Stomach smooth muscle (tissue), 2 donors: ENCODE data around the gene MAPK8IP3.

Source experiments
- H3K27ac ChIP-seq: one replicate; pipeline ENCODE4 v1.7.0; 2013; ENCODE audit warnings: mild to moderate bottlenecking, low read length, inconsistent platforms
- H3K27me3 ChIP-seq, 2 donors: one replicate each; pipeline ENCODE4 v1.7.0; 2013; ENCODE audit warnings: low read length in 2 of 2; ENCODE audit not compliant: insufficient read depth in 2 of 2, control insufficient read depth in 1 of 2
- H3K36me3 ChIP-seq, 2 donors: one replicate each; pipeline ENCODE4 v1.7.0; 2013; ENCODE audit warnings: low read length in 2 of 2; ENCODE audit not compliant: control insufficient read depth in 2 of 2, insufficient read depth in 2 of 2
- H3K4me1 ChIP-seq: one replicate; pipeline ENCODE4 v1.7.0; 2013; ENCODE audit warnings: low read length; ENCODE audit not compliant: control insufficient read depth, insufficient read depth
- H3K4me3 ChIP-seq, 2 donors: one replicate each; pipeline ENCODE4 v1.7.0; 2013; ENCODE audit warnings: low read length in 2 of 2
- H3K9ac ChIP-seq, 2 donors: one replicate each; pipeline ENCODE4 v1.7.0; 2013; ENCODE audit warnings: low read length in 2 of 2, mild to moderate bottlenecking in 1 of 2
- H3K9me3 ChIP-seq, 2 donors: one replicate each; pipeline ENCODE4 v1.7.0; 2013; ENCODE audit warnings: low read length in 2 of 2; ENCODE audit not compliant: control insufficient read depth in 2 of 2
- donor health status: healthy.
- donor health status: Pancreatic carcinoma.

The MAPK8IP3 gene

DNA sequence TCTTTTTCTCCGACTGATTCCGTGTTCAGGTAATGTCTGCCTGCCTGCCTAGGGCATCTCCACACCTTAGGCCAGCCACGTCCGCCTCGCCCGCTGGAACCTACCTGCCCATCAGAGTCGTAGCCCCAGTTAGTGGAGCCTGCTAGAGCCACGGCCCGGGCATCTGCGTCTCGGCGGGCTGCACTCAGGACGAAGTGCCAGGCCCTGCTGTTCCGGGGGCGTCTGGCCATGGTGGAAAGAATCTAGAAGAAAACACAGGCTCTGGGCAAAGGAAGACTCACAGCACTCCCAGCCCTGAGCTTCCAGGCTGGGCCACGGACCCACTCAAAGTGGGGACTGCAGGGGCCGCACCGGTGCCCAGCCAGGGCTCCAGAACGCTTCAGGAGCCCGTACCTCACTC, 75.3 kb downstream of the MAPK8IP3 start:
- Histone ChIP-seq H3K9me3 (no peaks in the 10 kb centered on the region), H3K4me1 (peaks cover 39% of the 10 kb centered on the region), H3K4me3 (peak overlapping the region; percentile 75 to 82), H3K36me3 (peaks cover 3 to 22% of the 10 kb centered on the region in 2 donors), H3K9ac (peak overlapping the region; percentile 57 to 74), H3K27ac (no peak overlapping the region), H3K27me3 (no peaks in the 10 kb centered on the region)

DNA sequence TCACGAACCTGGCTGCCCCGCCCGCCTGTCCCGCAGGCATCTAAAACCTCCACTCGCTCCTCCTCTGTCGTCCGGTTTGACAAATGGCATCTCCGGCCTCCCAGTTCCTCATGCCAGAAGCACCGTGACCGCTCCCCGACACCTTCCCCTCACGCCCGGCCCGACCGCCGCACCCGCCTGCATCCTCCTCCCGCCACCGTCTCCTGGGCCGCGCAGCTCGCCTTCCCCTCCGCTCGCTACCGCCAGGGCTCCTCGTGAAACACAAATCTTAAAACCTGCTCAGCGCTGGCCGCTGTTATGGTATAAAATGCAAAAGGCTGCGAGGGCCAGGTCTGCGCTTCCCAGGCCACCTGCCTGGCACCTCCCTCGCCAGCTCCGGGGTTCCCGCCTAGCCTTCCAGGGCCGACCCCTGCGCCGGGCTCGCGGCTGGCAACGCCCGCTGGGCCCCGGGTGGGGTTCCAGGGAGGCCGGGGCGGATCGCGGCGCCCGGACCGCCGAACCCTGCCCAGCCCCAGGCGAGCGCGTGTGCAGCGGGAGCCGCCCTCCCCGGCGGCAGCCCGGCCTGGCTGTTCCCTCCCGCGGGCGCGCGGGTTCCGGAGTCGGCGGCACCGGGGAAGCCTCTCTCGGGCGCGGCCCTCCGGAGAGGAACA, 75.9 kb downstream of the MAPK8IP3 start:
- no peaks in the 10 kb centered on the region for H3K27me3 ChIP-seq
- no peaks in the 10 kb centered on the region for H3K9me3 ChIP-seq
- H3K9ac ChIP-seq = peak overlapping the region; percentile 57 to 74
- H3K4me1 ChIP-seq = peaks cover 39% of the 10 kb centered on the region
- peak overlapping the region; percentile 75 to 82 for H3K4me3 ChIP-seq
- peak overlapping the region; percentile 66 for H3K27ac ChIP-seq
- H3K36me3 ChIP-seq = peaks cover 3 to 25% of the 10 kb centered on the region in 2 donors

- H3K27me3 ChIP-seq = no peaks in the 10 kb centered on the region
- H3K36me3 ChIP-seq = peaks cover 6 to 25% of the 10 kb centered on the region in 2 donors
- H3K9me3 ChIP-seq = no peaks in the 10 kb centered on the region
- H3K4me1 ChIP-seq = peaks cover 39% of the 10 kb centered on the region
- H3K4me3 ChIP-seq = peak within 1 kb of the TSS; percentile 86 to 94
- H3K27ac ChIP-seq = peak within 1 kb of the TSS; percentile 73
- peak within 1 kb of the TSS; percentile 76 to 91 for H3K9ac ChIP-seq
Observed at GRCh38 chr16:1782408-1783264, 76.6 kb downstream of the MAPK8IP3 start, which contains the start of the genes NUBP2 and SPSB3. Gene NUBP2 (plus strand): TSS chr16:1782960. CDS start chr16:1783021, 61 bp downstream. Gene SPSB3 (minus strand): TSS chr16:1782571. CDS start chr16:1781483, 1,088 bp downstream.

DNA sequence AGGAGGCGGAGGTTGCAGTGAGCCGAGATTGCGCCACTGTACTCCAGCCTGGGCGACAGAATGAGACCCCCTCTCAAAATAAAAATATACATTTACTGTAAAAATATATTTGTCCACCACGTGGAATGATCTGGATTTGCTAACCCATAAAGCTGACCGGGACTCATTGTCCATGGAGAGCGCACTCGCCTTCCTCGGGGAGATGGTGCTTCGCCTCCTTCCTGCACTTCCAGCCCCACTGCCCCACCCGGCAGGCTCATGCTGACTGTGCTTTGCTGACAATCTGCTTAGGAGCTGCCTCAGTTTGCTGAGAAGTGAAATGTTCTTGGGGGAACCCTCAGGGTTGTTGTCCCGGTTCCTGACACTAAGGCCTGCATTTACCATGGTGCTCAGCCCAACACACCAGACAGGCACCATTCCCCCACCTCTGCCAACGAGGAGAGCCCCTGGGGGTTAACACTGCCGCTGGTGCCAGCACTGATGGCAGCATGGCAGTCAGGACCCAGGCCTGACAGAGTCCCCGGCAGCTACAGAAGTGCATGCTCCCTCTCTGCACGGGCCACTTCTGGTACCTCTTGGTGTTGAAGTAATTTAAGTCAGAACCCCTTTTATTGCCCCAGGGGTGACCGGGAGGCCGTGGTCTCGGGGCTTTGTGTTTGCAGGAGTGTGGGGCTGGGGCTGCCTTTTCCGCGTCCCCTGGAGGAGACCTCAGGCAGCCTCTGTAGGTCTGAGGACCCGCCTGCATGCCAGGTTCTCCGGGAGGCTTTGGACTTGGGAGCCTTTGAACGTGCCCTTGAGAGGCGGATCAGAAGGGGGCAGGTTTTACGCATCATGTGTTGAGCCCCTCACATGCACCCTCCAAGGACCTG, 79.2 kb downstream of the MAPK8IP3 start:
- Histone ChIP-seq H3K27ac (no peak overlapping the region), H3K9ac (no peak overlapping the region), H3K36me3 (peaks cover 14 to 24% of the 10 kb centered on the region in 2 donors), H3K4me3 (no peak overlapping the region), H3K9me3 (no peaks in the 10 kb centered on the region), H3K27me3 (no peaks in the 10 kb centered on the region), H3K4me1 (peaks cover 35% of the 10 kb centered on the region)

DNA sequence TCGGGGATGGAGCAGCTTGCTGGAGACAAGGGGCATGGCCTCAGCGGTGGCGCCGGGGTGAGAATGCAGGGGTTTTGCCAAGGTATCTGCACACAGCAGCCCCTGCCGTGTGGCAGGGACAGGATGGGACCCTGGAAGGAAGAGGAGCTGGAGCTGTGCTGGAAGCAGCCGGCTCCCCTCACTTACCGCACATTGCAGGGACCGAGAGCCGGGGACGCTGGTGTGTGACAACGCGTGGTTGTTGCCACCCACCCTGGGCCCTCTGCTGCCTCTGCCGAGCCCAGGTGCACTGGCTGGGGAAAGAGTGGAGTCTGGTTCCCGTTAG, 79.8 kb downstream of the MAPK8IP3 start:
- Histone ChIP-seq H3K27ac (no peak overlapping the region), H3K36me3 (peaks cover 14 to 24% of the 10 kb centered on the region in 2 donors), H3K27me3 (no peaks in the 10 kb centered on the region), H3K4me1 (peaks cover 32% of the 10 kb centered on the region), H3K9me3 (no peaks in the 10 kb centered on the region), H3K4me3 (no peak overlapping the region), H3K9ac (no peak overlapping the region)

- no peak overlapping the region for H3K27ac ChIP-seq
- H3K9ac ChIP-seq = no peak overlapping the region
- no peak overlapping the region for H3K4me3 ChIP-seq
- peaks cover 26% of the 10 kb centered on the region for H3K4me1 ChIP-seq
- no peaks in the 10 kb centered on the region for H3K9me3 ChIP-seq
- no peaks in the 10 kb centered on the region for H3K27me3 ChIP-seq
- H3K36me3 ChIP-seq = peaks cover 14 to 20% of the 10 kb centered on the region in 2 donors
Observed at GRCh38 chr16:1786242-1787055, 80.5 kb downstream of the MAPK8IP3 start.

- Histone ChIP-seq H3K27ac (no peak overlapping the region), H3K9me3 (no peaks in the 10 kb centered on the region), H3K4me1 (peaks cover 20% of the 10 kb centered on the region), H3K4me3 (no peak overlapping the region), H3K36me3 (peaks cover 14 to 20% of the 10 kb centered on the region in 2 donors), H3K9ac (no peak overlapping the region), H3K27me3 (no peaks in the 10 kb centered on the region)
Observed at GRCh38 chr16:1787056-1787321, 81.0 kb downstream of the MAPK8IP3 start.

DNA sequence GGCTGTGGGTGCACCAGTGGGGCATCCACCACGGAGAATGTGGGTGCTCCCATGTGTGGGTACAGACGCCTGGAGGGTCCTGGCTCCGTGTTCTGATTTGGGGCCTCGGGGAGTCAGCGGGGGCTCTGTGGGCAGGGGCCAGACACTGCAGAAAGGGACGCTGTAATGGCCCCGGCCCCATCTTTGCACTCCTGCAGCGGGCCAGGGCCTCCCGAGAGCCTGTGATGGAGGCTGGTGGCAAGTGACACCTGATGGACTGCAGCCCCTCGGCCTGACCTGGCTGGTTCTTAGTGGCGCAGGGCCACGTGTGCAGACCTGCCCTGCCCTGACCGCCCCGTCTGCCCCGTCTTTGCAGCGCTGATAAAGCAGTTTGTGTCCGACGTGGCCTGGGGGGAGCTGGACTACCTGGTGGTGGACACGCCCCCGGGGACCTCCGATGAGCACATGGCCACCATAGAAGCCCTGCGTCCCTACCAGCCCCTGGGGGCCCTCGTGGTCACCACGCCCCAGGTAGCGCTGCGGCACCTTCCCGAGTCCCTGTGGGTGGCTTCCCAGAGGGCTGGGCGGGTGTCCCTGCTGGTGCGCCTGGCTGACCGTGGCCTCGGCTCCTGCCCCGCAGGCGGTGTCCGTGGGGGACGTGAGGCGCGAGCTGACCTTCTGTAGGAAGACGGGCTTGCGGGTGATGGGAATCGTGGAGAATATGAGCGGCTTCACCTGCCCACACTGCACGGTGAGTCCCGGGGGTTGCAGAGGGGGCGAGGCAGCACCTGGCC, 81.5 kb downstream of the MAPK8IP3 start:
- Histone ChIP-seq H3K27ac (no peak overlapping the region), H3K9ac (no peak overlapping the region), H3K27me3 (no peaks in the 10 kb centered on the region), H3K9me3 (no peaks in the 10 kb centered on the region), H3K36me3 (peaks cover 14 to 20% of the 10 kb centered on the region in 2 donors), H3K4me1 (peaks cover 19% of the 10 kb centered on the region), H3K4me3 (no peak overlapping the region)

DNA sequence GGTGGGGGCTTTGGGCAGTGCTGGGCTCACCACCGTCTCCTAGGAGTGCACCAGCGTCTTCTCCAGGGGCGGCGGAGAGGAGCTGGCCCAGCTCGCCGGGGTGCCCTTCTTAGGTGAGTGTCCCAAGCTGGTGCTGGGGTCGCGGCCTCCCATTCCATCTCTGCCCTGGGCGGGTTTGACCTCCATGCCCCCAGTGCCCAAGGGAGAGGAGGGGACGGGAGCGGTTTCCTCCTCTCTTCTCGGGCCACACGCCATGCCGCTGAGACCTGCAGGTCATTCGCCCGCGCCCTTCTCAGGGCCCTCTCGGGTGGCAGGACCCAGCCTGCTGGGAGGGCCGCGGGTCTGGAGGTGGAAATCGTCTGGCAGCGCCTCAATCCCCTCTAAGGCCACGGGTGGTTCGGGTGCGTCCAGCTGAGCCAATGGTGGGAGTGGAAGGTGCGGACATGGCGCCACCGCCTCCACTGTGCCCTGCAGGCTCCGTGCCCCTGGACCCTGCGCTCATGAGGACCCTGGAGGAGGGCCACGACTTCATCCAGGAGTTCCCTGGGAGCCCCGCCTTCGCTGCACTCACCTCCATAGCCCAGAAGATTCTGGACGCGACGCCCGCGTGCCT, 82.2 kb downstream of the MAPK8IP3 start:
- H3K36me3 ChIP-seq = peaks cover 14 to 20% of the 10 kb centered on the region in 2 donors

More for the DNA sequence above, 82.2 kb downstream of the MAPK8IP3 start:
- H3K27me3 ChIP-seq = no peaks in the 10 kb centered on the region
- H3K4me3 ChIP-seq = no peak overlapping the region
- no peak overlapping the region for H3K9ac ChIP-seq
- no peak overlapping the region for H3K27ac ChIP-seq
- peaks cover 18% of the 10 kb centered on the region for H3K4me1 ChIP-seq
- no peaks in the 10 kb centered on the region for H3K9me3 ChIP-seq
